ENCODE data around the gene ZBTB20. TPM values are rescaled to one million over a fixed set of nuclear protein-coding genes. Genes with fewer than 3 reads are reported as not detected.

Gene ZBTB20
- total RNA-seq, 1 experiment from 2014 or later: 3.7 TPM

GRCh38 chr3:114860531-114860930, 286.6 kb downstream of the ZBTB20 start:
- BruUV-seq (replicated peaks): no TSS peak
- Histone ChIP-seq H2AFZ (ENCODE audit: low read length) (no peak overlapping the region), H3K9me2 (replicated peaks; ENCODE audit: low read length) (no peaks in the 10 kb centered on the region), H3K79me2 (ENCODE audit: low read length) (no peaks in the 10 kb centered on the region), H3K4me3 (ENCODE audit: low read length) (no peak overlapping the region), H3K4me1 (ENCODE audit: insufficient read depth, low read length) (no peaks in the 10 kb centered on the region), H3K36me3 (ENCODE audit: low read depth, low read length) (no peaks in the 10 kb centered on the region), H4K20me1 (ENCODE audit: low read length) (no peaks in the 10 kb centered on the region), H3K4me2 (ENCODE audit: low read length) (no peak overlapping the region), H3K27ac (ENCODE audit: low read length) (no peak overlapping the region), H3F3A (ENCODE audit: low read length, unreplicated experiment) (no peaks in the 10 kb centered on the region), H3K9ac (ENCODE audit: low read length) (no peak overlapping the region), H3K9me3 (ENCODE audit: low read length) (no peaks in the 10 kb centered on the region), H3K27me3 (ENCODE audit: low read length) (no peaks in the 10 kb centered on the region)
- TF ChIP-seq EZH2phosphoT487 (IDR thresholded peaks at IDR 0.05; ENCODE audit: borderline replicate concordance, low read length) (no peak), EZH2 (IDR thresholded peaks at IDR 0.05; ENCODE audit: low read length, unreplicated experiment) (no peak)
- TF ChIP-seq, protein P1, sequence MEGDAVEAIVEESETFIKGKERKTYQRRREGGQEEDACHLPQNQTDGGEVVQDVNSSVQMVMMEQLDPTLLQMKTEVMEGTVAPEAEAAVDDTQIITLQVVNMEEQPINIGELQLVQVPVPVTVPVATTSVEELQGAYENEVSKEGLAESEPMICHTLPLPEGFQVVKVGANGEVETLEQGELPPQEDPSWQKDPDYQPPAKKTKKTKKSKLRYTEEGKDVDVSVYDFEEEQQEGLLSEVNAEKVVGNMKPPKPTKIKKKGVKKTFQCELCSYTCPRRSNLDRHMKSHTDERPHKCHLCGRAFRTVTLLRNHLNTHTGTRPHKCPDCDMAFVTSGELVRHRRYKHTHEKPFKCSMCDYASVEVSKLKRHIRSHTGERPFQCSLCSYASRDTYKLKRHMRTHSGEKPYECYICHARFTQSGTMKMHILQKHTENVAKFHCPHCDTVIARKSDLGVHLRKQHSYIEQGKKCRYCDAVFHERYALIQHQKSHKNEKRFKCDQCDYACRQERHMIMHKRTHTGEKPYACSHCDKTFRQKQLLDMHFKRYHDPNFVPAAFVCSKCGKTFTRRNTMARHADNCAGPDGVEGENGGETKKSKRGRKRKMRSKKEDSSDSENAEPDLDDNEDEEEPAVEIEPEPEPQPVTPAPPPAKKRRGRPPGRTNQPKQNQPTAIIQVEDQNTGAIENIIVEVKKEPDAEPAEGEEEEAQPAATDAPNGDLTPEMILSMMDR (conservative IDR thresholded peaks at IDR 0.05; ENCODE audit: low read depth, low read length): no peak
- intact Hi-C loops (cut with micrococcal nuclease): no loop called here
- DNase-seq (no peak), ATAC-seq (no peak)
- CTCF ChIA-PET: no interaction called here
- POLR2A ChIA-PET (ENCODE audit: unreplicated experiment): no interaction called here

GRCh38 chr3:114858329-114858728, 288.8 kb downstream of the ZBTB20 start:
- Histone ChIP-seq H3K27ac (ENCODE audit: low read length) (no peak overlapping the region), H3F3A (ENCODE audit: low read length, unreplicated experiment) (no peaks in the 10 kb centered on the region), H3K4me2 (ENCODE audit: low read length) (no peak overlapping the region), H3K9ac (ENCODE audit: low read length) (no peak overlapping the region), H3K79me2 (ENCODE audit: low read length) (no peaks in the 10 kb centered on the region), H3K27me3 (ENCODE audit: low read length) (no peaks in the 10 kb centered on the region), H3K4me1 (ENCODE audit: insufficient read depth, low read length) (no peaks in the 10 kb centered on the region), H3K9me2 (replicated peaks; ENCODE audit: low read length) (no peaks in the 10 kb centered on the region), H3K9me3 (ENCODE audit: low read length) (no peaks in the 10 kb centered on the region), H4K20me1 (ENCODE audit: low read length) (no peaks in the 10 kb centered on the region), H2AFZ (ENCODE audit: low read length) (no peak overlapping the region), H3K36me3 (ENCODE audit: low read depth, low read length) (no peaks in the 10 kb centered on the region), H3K4me3 (ENCODE audit: low read length) (no peak overlapping the region)
- intact Hi-C loops (cut with micrococcal nuclease): no loop called here
- ChIA-PET POLR2A (ENCODE audit: unreplicated experiment) (no interaction called here), CTCF (no interaction called here)
- ATAC-seq (no peak), DNase-seq (no peak)
- TF ChIP-seq EZH2phosphoT487 (IDR thresholded peaks at IDR 0.05; ENCODE audit: borderline replicate concordance, low read length) (no peak), EZH2 (IDR thresholded peaks at IDR 0.05; ENCODE audit: low read length, unreplicated experiment) (no peak)
- TF ChIP-seq, protein P1 (conservative IDR thresholded peaks at IDR 0.05; ENCODE audit: low read depth, low read length): no peak
- no TSS peak for BruUV-seq (replicated peaks)

GRCh38 chr3:114857299-114857701, 289.8 kb downstream of the ZBTB20 start:
- no peaks in the 10 kb centered on the region for H3K27me3 ChIP-seq (ENCODE audit: low read length)
- no peak overlapping the region for H3K27ac ChIP-seq (ENCODE audit: low read length)
- no peak overlapping the region for H3K4me3 ChIP-seq (ENCODE audit: low read length)
- intact Hi-C loops (cut with micrococcal nuclease): no loop called here
- no peaks in the 10 kb centered on the region for H3K36me3 ChIP-seq (ENCODE audit: low read depth, low read length)
- no peaks in the 10 kb centered on the region for H3K9me3 ChIP-seq (ENCODE audit: low read length)
- no peak overlapping the region for H3K4me2 ChIP-seq (ENCODE audit: low read length)
- H4K20me1 ChIP-seq (ENCODE audit: low read length): no peaks in the 10 kb centered on the region
- H3K4me1 ChIP-seq (ENCODE audit: insufficient read depth, low read length): no peaks in the 10 kb centered on the region
- ATAC-seq (peak; percentile 63), DNase-seq (no peak)
- H3K79me2 ChIP-seq (ENCODE audit: low read length): no peaks in the 10 kb centered on the region
- no TSS peak for BruUV-seq (replicated peaks)
- ChIA-PET CTCF (no interaction called here), POLR2A (ENCODE audit: unreplicated experiment) (no interaction called here)
- H3F3A ChIP-seq (ENCODE audit: low read length, unreplicated experiment): no peaks in the 10 kb centered on the region
- no peak overlapping the region for H2AFZ ChIP-seq (ENCODE audit: low read length)
- TF ChIP-seq EZH2phosphoT487 (IDR thresholded peaks at IDR 0.05; ENCODE audit: borderline replicate concordance, low read length) (no peak), EZH2 (IDR thresholded peaks at IDR 0.05; ENCODE audit: low read length, unreplicated experiment) (no peak)
- TF ChIP-seq, protein P1 (conservative IDR thresholded peaks at IDR 0.05; ENCODE audit: low read depth, low read length): no peak
- no peaks in the 10 kb centered on the region for H3K9me2 ChIP-seq (replicated peaks; ENCODE audit: low read length)
- H3K9ac ChIP-seq (ENCODE audit: low read length): no peak overlapping the region

Data from PC-3 (cell line).